GM18867 (cell line): ENCODE measurements around the gene MAP2.
"Not testable (repeated sequence)": the region's sequence is repeated elsewhere in the genome, so short reads cannot be mapped to it uniquely, and the experiment has no call there.

Experiments
- ATAC-seq: cut with Tn5 transposase; IDR thresholded peaks from one replicate; pipeline ENCODE4 v1.9.1; 2021; ENCODE audit warnings: mild to moderate bottlenecking, moderate library complexity; ENCODE audit not compliant: unreplicated experiment

MAP2 gene

GRCh38 chr2:209579230-209579749 lies 155.4 kb downstream of the MAP2 start:
- no peak for ATAC-seq

GRCh38 chr2:209581040-209581439 lies 157.2 kb downstream of the MAP2 start:
- ATAC-seq, result no peak

- ATAC-seq, result no peak
These were observed 158.4 kb downstream of the MAP2 start for GRCh38 chr2:209582281-209582680.

- ATAC-seq, result no peak
These were observed 160.6 kb downstream of the MAP2 start for GRCh38 chr2:209584472-209584871.

- ATAC-seq, result no peak
These were observed 161.1 kb downstream of the MAP2 start for GRCh38 chr2:209584915-209585314.

GRCh38 chr2:209591021-209591420 lies 167.2 kb downstream of the MAP2 start:
- no peak for ATAC-seq

GRCh38 chr2:209592106-209592505 lies 168.3 kb downstream of the MAP2 start:
- ATAC-seq, result no peak

- no peak for ATAC-seq
These were observed 170.1 kb downstream of the MAP2 start for GRCh38 chr2:209593930-209594329.

- no peak for ATAC-seq
These were observed 172.4 kb downstream of the MAP2 start for GRCh38 chr2:209596262-209596661.

GRCh38 chr2:209598227-209598626 lies 174.4 kb downstream of the MAP2 start:
- ATAC-seq, result not testable (repeated sequence)

GRCh38 chr2:209600341-209601171 lies 176.7 kb downstream of the MAP2 start:
- ATAC-seq, result no peak

- no peak for ATAC-seq
These were observed 177.7 kb downstream of the MAP2 start for GRCh38 chr2:209601497-209601896.

- no peak for ATAC-seq
These were observed 178.4 kb downstream of the MAP2 start for GRCh38 chr2:209602259-209602658.

GRCh38 chr2:209609531-209609930 lies 185.7 kb downstream of the MAP2 start:
- no peak for ATAC-seq

- ATAC-seq, result no peak
These were observed 186.8 kb downstream of the MAP2 start for GRCh38 chr2:209610631-209611030.

- no peak for ATAC-seq
These were observed 189.9 kb downstream of the MAP2 start for GRCh38 chr2:209613649-209614305.

- no peak for ATAC-seq
These were observed 191.0 kb downstream of the MAP2 start for GRCh38 chr2:209614690-209615369.

GRCh38 chr2:209619782-209620181 lies 195.9 kb downstream of the MAP2 start:
- ATAC-seq, result peak; percentile 73

- ATAC-seq, result no peak
These were observed 200.5 kb downstream of the MAP2 start for GRCh38 chr2:209624192-209624938.

GRCh38 chr2:209629597-209629996 lies 205.8 kb downstream of the MAP2 start:
- no peak for ATAC-seq

- no peak for ATAC-seq
These were observed 210.1 kb downstream of the MAP2 start for GRCh38 chr2:209633911-209634310.
